Measurements from ENCODE around the gene CKLF. TPM values are rescaled to one million over a fixed set of nuclear protein-coding genes. Genes with fewer than 3 reads are reported as not detected.

CKLF gene
- total RNA-seq, 6 experiments from 2014 or later, result 8.4 to 30.5 (median 14.0) TPM

DNA sequence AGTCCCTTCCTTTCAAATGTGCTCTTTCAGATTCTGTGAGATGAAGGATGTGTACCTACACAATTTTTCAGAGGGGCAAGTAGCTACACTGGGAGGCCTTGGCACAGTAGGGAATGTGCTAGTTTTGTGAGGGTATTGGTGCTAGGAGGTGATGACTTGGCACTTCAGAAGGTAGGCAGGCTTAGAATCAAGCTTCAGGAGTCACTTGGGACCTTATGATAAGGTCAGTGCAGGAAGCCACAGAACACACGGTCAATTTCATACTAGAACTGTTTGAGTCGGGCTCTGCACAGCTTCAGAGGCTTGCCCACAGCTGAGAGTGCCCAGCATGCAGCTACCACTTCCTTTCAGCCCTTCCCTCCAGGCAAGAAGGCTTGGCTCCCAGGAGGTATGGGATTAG, 20.0 kb downstream of the CKLF start:
- H3K4me3 ChIP-seq, result no peak overlapping the region
- H3K27ac ChIP-seq, result no peak overlapping the region
- no peak for DNase-seq
- intact Hi-C loops (cut with DNase I), result no loop called here
- H3K36me3 ChIP-seq, result no peaks in the 10 kb centered on the region
- H3K27me3 ChIP-seq, result no peaks in the 10 kb centered on the region
- WGBS (ENCODE audit: insufficient coverage, low coverage, low lambda C conversion rate, missing lambda C conversion rate), result 80% methylated on average over 1 of the region's 2 CpGs
- H3K4me1 ChIP-seq, result no peaks in the 10 kb centered on the region
- no peak for ATAC-seq
- H3K9me3 ChIP-seq, result no peaks in the 10 kb centered on the region
- TF ChIP-seq, protein P1, sequence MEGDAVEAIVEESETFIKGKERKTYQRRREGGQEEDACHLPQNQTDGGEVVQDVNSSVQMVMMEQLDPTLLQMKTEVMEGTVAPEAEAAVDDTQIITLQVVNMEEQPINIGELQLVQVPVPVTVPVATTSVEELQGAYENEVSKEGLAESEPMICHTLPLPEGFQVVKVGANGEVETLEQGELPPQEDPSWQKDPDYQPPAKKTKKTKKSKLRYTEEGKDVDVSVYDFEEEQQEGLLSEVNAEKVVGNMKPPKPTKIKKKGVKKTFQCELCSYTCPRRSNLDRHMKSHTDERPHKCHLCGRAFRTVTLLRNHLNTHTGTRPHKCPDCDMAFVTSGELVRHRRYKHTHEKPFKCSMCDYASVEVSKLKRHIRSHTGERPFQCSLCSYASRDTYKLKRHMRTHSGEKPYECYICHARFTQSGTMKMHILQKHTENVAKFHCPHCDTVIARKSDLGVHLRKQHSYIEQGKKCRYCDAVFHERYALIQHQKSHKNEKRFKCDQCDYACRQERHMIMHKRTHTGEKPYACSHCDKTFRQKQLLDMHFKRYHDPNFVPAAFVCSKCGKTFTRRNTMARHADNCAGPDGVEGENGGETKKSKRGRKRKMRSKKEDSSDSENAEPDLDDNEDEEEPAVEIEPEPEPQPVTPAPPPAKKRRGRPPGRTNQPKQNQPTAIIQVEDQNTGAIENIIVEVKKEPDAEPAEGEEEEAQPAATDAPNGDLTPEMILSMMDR (IDR thresholded peaks at IDR 0.05), result no peak
- TF ChIP-seq POLR2A (IDR thresholded peaks at IDR 0.05), result no peak

DNA sequence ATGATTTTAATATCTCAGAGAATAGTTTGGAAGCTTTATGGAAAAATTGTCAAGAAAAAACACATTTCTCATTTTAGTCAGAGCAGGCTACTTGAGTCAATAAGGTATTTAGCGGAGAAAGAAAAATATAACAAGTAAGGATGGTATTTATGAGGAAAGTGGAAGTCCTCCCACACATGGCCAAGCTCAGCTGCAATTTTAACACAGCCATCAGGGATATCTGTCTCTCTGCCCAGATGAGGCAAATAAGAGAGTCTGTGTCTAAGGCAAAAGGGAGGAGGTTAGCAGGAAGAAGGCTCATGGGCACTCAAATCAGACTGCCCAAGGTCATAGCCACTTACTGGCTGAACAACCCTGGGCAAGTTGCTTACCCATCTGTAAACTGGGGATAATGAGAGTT, 21.7 kb downstream of the CKLF start:
- no peaks in the 10 kb centered on the region for H3K36me3 ChIP-seq
- H3K4me3 ChIP-seq, result no peak overlapping the region
- 85% methylated on average over 1 of the region's 1 CpG for WGBS (ENCODE audit: insufficient coverage, low coverage, low lambda C conversion rate, missing lambda C conversion rate)
- no peak overlapping the region for H3K27ac ChIP-seq
- DNase-seq (no peak), ATAC-seq (no peak)
- intact Hi-C loops (cut with DNase I), result no loop called here
- H3K27me3 ChIP-seq, result peaks cover 0 to 6% of the 10 kb centered on the region in 2 donors
- H3K4me1 ChIP-seq, result peaks cover 0 to 3% (median 0%) of the 10 kb centered on the region in 4 donors
- no peaks in the 10 kb centered on the region for H3K9me3 ChIP-seq
- TF ChIP-seq, protein P1 (IDR thresholded peaks at IDR 0.05), result no peak
- no peak for TF ChIP-seq POLR2A (IDR thresholded peaks at IDR 0.05)

DNA sequence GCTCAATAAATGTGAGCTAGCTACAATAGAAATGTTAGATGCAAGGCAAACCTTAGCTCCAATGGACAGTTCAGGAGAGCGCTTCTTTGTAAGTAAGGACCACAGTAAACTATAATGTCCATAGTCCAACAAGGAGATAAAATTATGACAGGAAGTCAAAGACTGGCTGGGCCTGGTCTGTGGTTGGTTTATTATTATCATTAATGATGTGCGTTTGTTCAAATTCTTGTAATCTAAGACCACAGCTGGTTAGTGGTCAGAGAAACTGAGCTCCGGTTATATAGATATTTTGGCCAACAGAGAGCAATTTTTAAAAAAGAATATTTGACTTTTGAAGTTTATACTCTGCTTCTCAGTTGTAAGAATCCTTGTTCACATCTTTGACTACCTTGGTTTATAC, 22.2 kb downstream of the CKLF start:
- DNase-seq, result no peak
- peaks cover 0 to 6% (median 0%) of the 10 kb centered on the region in 4 donors for H3K4me1 ChIP-seq
- TF ChIP-seq POLR2A (IDR thresholded peaks at IDR 0.05), result no peak
- TF ChIP-seq, protein P1 (IDR thresholded peaks at IDR 0.05), result no peak
- no peak overlapping the region for H3K4me3 ChIP-seq
- H3K27ac ChIP-seq, result no peak overlapping the region
- 83% methylated on average over 2 of the region's 3 CpGs for WGBS (ENCODE audit: insufficient coverage, low coverage, low lambda C conversion rate, missing lambda C conversion rate)
- peaks cover 0 to 8% of the 10 kb centered on the region in 2 donors for H3K27me3 ChIP-seq
- H3K36me3 ChIP-seq, result no peaks in the 10 kb centered on the region
- no peak for ATAC-seq
- intact Hi-C loops (cut with DNase I), result no loop called here
- H3K9me3 ChIP-seq, result no peaks in the 10 kb centered on the region

DNA sequence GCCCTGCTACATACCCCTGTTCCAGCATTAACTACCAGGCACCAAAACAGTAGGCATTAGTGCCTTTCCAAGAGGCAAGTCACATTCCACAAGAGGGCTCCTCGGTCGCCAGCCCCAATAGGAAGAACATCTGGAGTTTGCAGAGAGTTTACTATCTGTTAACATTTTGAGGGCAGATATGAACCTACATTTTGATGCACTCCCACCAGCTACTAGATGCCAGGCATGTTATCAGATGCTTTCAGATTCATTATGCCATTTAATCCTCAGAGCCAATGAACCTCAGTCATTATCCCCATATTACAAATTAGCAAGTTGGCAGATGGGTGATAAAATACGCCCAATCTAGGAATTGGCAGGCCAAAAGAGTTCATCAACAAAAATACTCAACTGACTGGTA, 22.7 kb downstream of the CKLF start:
- Histone ChIP-seq H3K27ac (no peak overlapping the region), H3K36me3 (no peaks in the 10 kb centered on the region), H3K4me1 (peaks cover 0 to 6% (median 0%) of the 10 kb centered on the region in 4 donors), H3K27me3 (peaks cover 0 to 8% of the 10 kb centered on the region in 2 donors), H3K9me3 (no peaks in the 10 kb centered on the region), H3K4me3 (no peak overlapping the region)
- DNase-seq, result no peak
- 94% methylated on average over 3 of the region's 3 CpGs for WGBS (ENCODE audit: insufficient coverage, low coverage, low lambda C conversion rate, missing lambda C conversion rate)
- intact Hi-C loops (cut with DNase I), result no loop called here
- no peak for ATAC-seq
- TF ChIP-seq, protein P1 (IDR thresholded peaks at IDR 0.05), result no peak
- TF ChIP-seq POLR2A (IDR thresholded peaks at IDR 0.05), result no peak

DNA sequence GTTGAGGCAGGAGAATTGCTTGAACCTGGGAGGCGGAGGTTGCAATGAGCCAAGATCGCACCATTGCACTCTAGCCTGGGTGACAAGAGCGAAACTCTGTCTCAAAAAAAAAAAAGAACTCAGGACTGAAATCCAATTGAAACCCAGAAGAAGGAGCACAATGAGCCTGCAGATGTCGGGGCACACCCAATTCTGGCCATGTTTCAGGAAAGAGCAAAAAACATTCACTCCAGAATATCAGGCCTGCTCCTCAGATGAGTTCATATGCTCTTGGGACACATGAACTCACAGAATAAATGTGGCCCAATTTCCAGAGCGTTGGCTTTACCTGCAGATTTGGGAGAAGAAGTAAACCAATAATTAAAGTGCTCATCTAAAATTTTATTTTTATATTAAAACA, 23.9 kb downstream of the CKLF start:
- WGBS (ENCODE audit: insufficient coverage, low coverage, low lambda C conversion rate, missing lambda C conversion rate), result 89% methylated on average over 5 of the region's 5 CpGs
- Histone ChIP-seq H3K27me3 (peaks cover 0 to 8% of the 10 kb centered on the region in 2 donors), H3K4me3 (no peak overlapping the region), H3K27ac (no peak overlapping the region), H3K36me3 (no peaks in the 10 kb centered on the region), H3K4me1 (peaks cover 0 to 6% (median 0%) of the 10 kb centered on the region in 4 donors), H3K9me3 (no peaks in the 10 kb centered on the region)
- no peak for TF ChIP-seq POLR2A (IDR thresholded peaks at IDR 0.05)
- TF ChIP-seq, protein P1 (IDR thresholded peaks at IDR 0.05), result no peak
- ATAC-seq (no peak), DNase-seq (no peak)
- intact Hi-C loops (cut with DNase I), result no loop called here
